Natural killer cell (primary cell): ENCODE data around the gene NRP2. TPM values are rescaled to one million over a fixed set of nuclear protein-coding genes. Genes with fewer than 3 reads are reported as not detected.

Source experiments
- ATAC-seq, 3 donors: fragments of 150-1000 bp in 2 of 3; fragments of 200-7000 bp in 1 of 3; cut with Tn5 transposase; 1 replicate in 1 of 3; 2 replicates in 2 of 3; pipeline ENCODE4 v1.10.0; 2021; ENCODE audit warnings: mild to moderate bottlenecking in 2 of 3, moderate library complexity in 2 of 3
- DNase-seq, 2 donors: peaks; one replicate each; pipeline versions ENCODE4 v3.0.0 to v3.0.0-alpha.2; 2013 to 2021; ENCODE audit warnings: mixed read lengths in 1 of 2
- H3K27ac ChIP-seq: one replicate; pipeline ENCODE4 v1.5.1; 2013; ENCODE audit warnings: mild to moderate bottlenecking, low read length
- H3K27me3 ChIP-seq: one replicate; pipeline ENCODE4 v1.6.1; 2013; ENCODE audit warnings: low read length; ENCODE audit not compliant: control insufficient read depth, insufficient read depth
- H3K36me3 ChIP-seq: one replicate; pipeline ENCODE4 v1.6.1; 2013; ENCODE audit warnings: low read length; ENCODE audit not compliant: control insufficient read depth, insufficient read depth
- H3K4me1 ChIP-seq: one replicate; pipeline ENCODE4 v1.6.1; 2013; ENCODE audit warnings: low read length; ENCODE audit not compliant: control insufficient read depth, insufficient read depth
- H3K4me3 ChIP-seq: one replicate; pipeline ENCODE4 v1.5.1; 2013; ENCODE audit warnings: low read length
- H3K9me3 ChIP-seq: one replicate; pipeline ENCODE4 v1.6.1; 2013; ENCODE audit warnings: low read length; ENCODE audit not compliant: control insufficient read depth, insufficient read depth
- H3K27ac Mint-ChIP-seq, 2 donors: one replicate each; pipeline ENCODE4 v1.8.0; 2022; ENCODE audit warnings: mild to moderate bottlenecking in 2 of 2, mixed read lengths in 2 of 2, moderate library complexity in 1 of 2
- H3K27me3 Mint-ChIP-seq, 2 donors: one replicate each; pipeline ENCODE4 v1.8.0; 2022; ENCODE audit warnings: low read depth in 2 of 2, mixed read lengths in 2 of 2
- H3K36me3 Mint-ChIP-seq: one replicate; pipeline ENCODE4 v1.8.0; 2022; ENCODE audit warnings: mixed read lengths
- H3K4me1 Mint-ChIP-seq, 2 donors: one replicate each; pipeline ENCODE4 v1.8.0; 2022; ENCODE audit warnings: mixed read lengths in 2 of 2
- H3K4me3 Mint-ChIP-seq: one replicate; pipeline ENCODE4 v1.8.0; 2022; ENCODE audit warnings: mild to moderate bottlenecking, moderate library complexity, mixed read lengths
- H3K9me3 Mint-ChIP-seq, 2 donors: one replicate each; pipeline ENCODE4 v1.8.0; 2022; ENCODE audit warnings: mixed read lengths in 2 of 2
- CTCF ChIP-seq: fragments of 200-600 bp; IDR thresholded peaks from one replicate; pipeline ENCODE4 v1.8.0; 2022; ENCODE audit warnings: antibody characterized with exemption
- WGBS: methylation state at CpG from one replicate; pipeline ENCODE4 v1.1.7; 2013; ENCODE audit warnings: missing lambda C conversion rate; ENCODE audit not compliant: insufficient coverage; 5-methylcytosine and 5-hydroxymethylcytosine counted together
- intact Hi-C: fragments of 100-400 bp; cut with micrococcal nuclease; formaldehyde crosslinking; loops from one replicate; pipeline ENCODE4 v1.14.2; 2022
- total RNA-seq, 4 donors: library from RNA; stranded (reverse); fragments of 120-200 nt in 1 of 4; gene quantifications; one replicate each; pipeline versions ENCODE4 v1.2.3 to v1.2.4, GENCODE V29; 2013 to 2022

The NRP2 gene
- total RNA-seq, 3 donors from 2014 or later (not counting 1 experiment from before 2014, with no cell fraction given): 0.40 TPM; not detected in 2

- Histone ChIP-seq H3K27me3 (no peaks in the 10 kb centered on the region), H3K27ac (no peak overlapping the region), H3K4me1 (no peaks in the 10 kb centered on the region), H3K9me3 (no peaks in the 10 kb centered on the region), H3K36me3 (no peaks in the 10 kb centered on the region), H3K4me3 (no peak overlapping the region)
- ATAC-seq (no peak), DNase-seq (no peak)
- no peak overlapping the region for H3K27ac Mint-ChIP-seq
- intact Hi-C loops: no loop called here
- 88% methylated on average over 10 of the region's 10 CpGs for WGBS
- peaks cover 0 to 1% of the 10 kb centered on the region in 2 donors for H3K4me1 Mint-ChIP-seq
- H3K36me3 Mint-ChIP-seq: no peaks in the 10 kb centered on the region
- no peak for TF ChIP-seq CTCF
- H3K27me3 Mint-ChIP-seq: peaks cover 0 to 2% of the 10 kb centered on the region in 2 donors
- H3K4me3 Mint-ChIP-seq: no peak overlapping the region
- H3K9me3 Mint-ChIP-seq: no peaks in the 10 kb centered on the region
Observed at GRCh38 chr2:205654878-205655605, 27.3 kb upstream of the NRP2 start.

- H3K27ac ChIP-seq: no peak overlapping the region
- TF ChIP-seq CTCF: no peak
- Mint-ChIP-seq H3K27me3 (peaks cover 0 to 2% of the 10 kb centered on the region in 2 donors), H3K27ac (no peak overlapping the region), H3K9me3 (no peaks in the 10 kb centered on the region), H3K4me3 (no peak overlapping the region), H3K4me1 (peaks cover 8 to 10% of the 10 kb centered on the region in 2 donors), H3K36me3 (no peaks in the 10 kb centered on the region)
- no peaks in the 10 kb centered on the region for H3K4me1 ChIP-seq
- H3K9me3 ChIP-seq: no peaks in the 10 kb centered on the region
- DNase-seq (no peak), ATAC-seq (no peak)
- WGBS: 83% methylated on average over 6 of the region's 6 CpGs
- no peak overlapping the region for H3K4me3 ChIP-seq
- intact Hi-C loops: no loop called here
- no peaks in the 10 kb centered on the region for H3K36me3 ChIP-seq
- H3K27me3 ChIP-seq: no peaks in the 10 kb centered on the region
Observed at GRCh38 chr2:205655779-205656456, 26.4 kb upstream of the NRP2 start.

GRCh38 chr2:205656461-205656860, 25.8 kb upstream of the NRP2 start:
- TF ChIP-seq CTCF: no peak
- no peak overlapping the region for H3K4me3 Mint-ChIP-seq
- intact Hi-C loops: no loop called here
- H3K4me1 Mint-ChIP-seq: peaks cover 12 to 13% of the 10 kb centered on the region in 2 donors
- Histone ChIP-seq H3K36me3 (no peaks in the 10 kb centered on the region), H3K4me1 (no peaks in the 10 kb centered on the region), H3K9me3 (no peaks in the 10 kb centered on the region), H3K4me3 (no peak overlapping the region), H3K27me3 (no peaks in the 10 kb centered on the region), H3K27ac (no peak overlapping the region)
- DNase-seq: no peak
- no peaks in the 10 kb centered on the region for H3K27me3 Mint-ChIP-seq
- ATAC-seq: no peak
- no peaks in the 10 kb centered on the region for H3K9me3 Mint-ChIP-seq
- H3K36me3 Mint-ChIP-seq: no peaks in the 10 kb centered on the region
- 82% methylated on average over 6 of the region's 7 CpGs for WGBS
- no peak overlapping the region for H3K27ac Mint-ChIP-seq
